IPS-20b (cell line): Measurements from ENCODE around the gene EIF5A.

Source experiments
- H3K27ac ChIP-seq: one replicate; pipeline ENCODE4 v1.5.1; 2013; ENCODE audit warnings: low read length
- H3K27me3 ChIP-seq: 2 replicates; pipeline ENCODE4 v1.6.1; 2013; ENCODE audit warnings: mild to moderate bottlenecking, low read length, inconsistent platforms; ENCODE audit not compliant: insufficient read depth
- H3K36me3 ChIP-seq: 2 replicates; pipeline ENCODE4 v1.6.1; 2013; ENCODE audit warnings: low read depth, mild to moderate bottlenecking, inconsistent platforms, low read length, moderate library complexity; ENCODE audit not compliant: insufficient read depth
- H3K4me1 ChIP-seq: 2 replicates; pipeline ENCODE4 v1.6.1; 2013; ENCODE audit warnings: mild to moderate bottlenecking, control low read depth, inconsistent platforms, low read length, moderate library complexity; ENCODE audit not compliant: insufficient read depth
- H3K4me3 ChIP-seq: 2 replicates; pipeline ENCODE4 v1.5.1; 2013; ENCODE audit warnings: mild to moderate bottlenecking, low read length, inconsistent platforms
- H3K9ac ChIP-seq: 2 replicates; pipeline ENCODE4 v1.6.1; 2013; ENCODE audit warnings: low read depth, mild to moderate bottlenecking, inconsistent platforms, low read length, moderate library complexity
- H3K9me3 ChIP-seq: 2 replicates; pipeline ENCODE4 v1.6.1; 2013; ENCODE audit warnings: mild to moderate bottlenecking, low read depth, low read length, inconsistent platforms; ENCODE audit not compliant: insufficient read depth

Gene EIF5A

DNA sequence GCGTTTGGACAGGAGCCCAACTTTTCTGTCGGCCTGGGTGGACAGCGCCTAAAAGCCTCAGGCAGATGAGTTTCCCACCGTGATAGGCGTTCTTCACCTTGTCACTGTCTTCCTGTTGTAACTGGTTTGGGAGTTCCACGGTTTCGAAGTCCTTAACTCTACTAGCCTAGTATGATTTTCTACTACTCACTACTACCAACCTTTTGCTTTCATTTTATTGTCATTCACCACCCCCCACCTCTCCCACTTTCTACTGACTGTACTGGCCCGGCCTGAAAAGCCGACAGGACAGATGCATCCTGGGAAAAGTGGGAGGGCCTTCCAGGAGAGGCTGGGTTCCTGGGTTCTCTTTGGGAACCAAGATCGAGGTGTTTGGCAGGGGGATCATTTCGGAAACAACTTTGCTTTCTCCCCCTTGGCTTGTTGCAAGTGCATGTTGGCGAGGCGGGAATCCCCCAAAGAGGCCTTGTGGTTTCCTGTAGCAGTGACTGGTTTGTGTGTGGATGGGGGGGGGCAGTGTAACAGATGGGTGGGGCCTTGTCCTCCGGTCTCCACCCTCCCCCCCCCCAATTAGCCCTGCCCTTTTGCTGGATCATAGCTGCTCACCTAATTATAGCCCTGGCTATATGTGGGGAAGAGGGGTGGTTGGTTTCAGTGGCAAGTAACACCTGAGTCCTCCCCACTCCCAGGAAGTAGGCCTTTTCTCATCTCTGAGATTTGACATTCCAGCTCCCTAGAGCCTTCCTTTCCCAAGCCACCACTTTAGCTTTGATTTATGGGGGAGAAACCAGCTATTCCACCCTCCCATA lies 1.4 kb downstream of the EIF5A start:
- H3K36me3 ChIP-seq: peaks cover 50% of the 10 kb centered on the region
- H3K9ac ChIP-seq: peak overlapping the region; percentile 99
- H3K27me3 ChIP-seq: no peaks in the 10 kb centered on the region
- peak overlapping the region; percentile 80 for H3K27ac ChIP-seq
- H3K9me3 ChIP-seq: no peaks in the 10 kb centered on the region
- peak overlapping the region; percentile 96 for H3K4me3 ChIP-seq
- peaks cover 5% of the 10 kb centered on the region; the same call in 1 of the 2 replicates for H3K4me1 ChIP-seq

DNA sequence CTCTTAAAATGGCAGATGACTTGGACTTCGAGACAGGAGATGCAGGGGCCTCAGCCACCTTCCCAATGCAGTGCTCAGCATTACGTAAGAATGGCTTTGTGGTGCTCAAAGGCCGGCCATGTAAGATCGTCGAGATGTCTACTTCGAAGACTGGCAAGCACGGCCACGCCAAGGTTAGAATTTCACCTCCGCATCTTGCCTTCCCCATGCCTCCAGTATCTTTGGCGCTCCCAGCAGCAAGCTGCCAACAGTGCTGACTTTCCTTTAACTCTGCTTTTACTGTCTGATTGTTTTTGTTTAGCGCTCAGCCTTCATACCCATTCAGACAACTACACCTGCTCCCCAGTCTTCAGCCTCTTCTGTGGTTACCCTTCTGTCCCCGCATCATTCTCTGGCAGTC lies 2.2 kb downstream of the EIF5A start:
- Histone ChIP-seq H3K27ac (no peak overlapping the region), H3K4me3 (peak overlapping the region; percentile 96), H3K4me1 (peaks cover 5% of the 10 kb centered on the region; the same call in 1 of the 2 replicates), H3K9ac (peak overlapping the region; percentile 99; the same call in 1 of the 2 replicates), H3K36me3 (peaks cover 55% of the 10 kb centered on the region), H3K9me3 (no peaks in the 10 kb centered on the region), H3K27me3 (no peaks in the 10 kb centered on the region)

DNA sequence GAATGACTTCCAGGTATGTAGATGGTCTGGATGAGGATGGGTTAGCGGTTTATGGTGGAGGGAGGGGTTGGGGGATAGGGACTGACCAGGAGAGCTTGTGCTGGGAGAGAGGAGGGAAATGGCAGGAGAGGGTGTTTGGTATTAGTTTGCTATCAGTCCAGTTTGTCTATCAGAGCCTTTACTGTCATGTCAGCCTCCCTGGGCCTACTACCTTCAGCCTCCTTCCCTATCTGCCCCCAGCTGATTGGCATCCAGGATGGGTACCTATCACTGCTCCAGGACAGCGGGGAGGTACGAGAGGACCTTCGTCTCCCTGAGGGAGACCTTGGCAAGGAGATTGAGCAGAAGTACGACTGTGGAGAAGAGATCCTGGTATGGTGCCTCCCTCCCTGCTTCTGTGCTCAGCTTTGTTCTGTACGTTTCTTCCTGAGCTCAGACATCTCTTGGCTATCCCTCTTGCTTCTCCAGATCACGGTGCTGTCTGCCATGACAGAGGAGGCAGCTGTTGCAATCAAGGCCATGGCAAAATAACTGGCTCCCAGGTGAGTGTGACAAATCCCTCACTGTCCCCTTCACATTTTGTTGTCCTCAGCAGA lies 3.8 kb downstream of the EIF5A start:
- Histone ChIP-seq H3K36me3 (peaks cover 61% of the 10 kb centered on the region), H3K27ac (no peak overlapping the region), H3K4me3 (no peak overlapping the region), H3K9me3 (no peaks in the 10 kb centered on the region), H3K9ac (no peak overlapping the region), H3K27me3 (no peaks in the 10 kb centered on the region), H3K4me1 (peaks cover 5% of the 10 kb centered on the region; the same call in 1 of the 2 replicates)

DNA sequence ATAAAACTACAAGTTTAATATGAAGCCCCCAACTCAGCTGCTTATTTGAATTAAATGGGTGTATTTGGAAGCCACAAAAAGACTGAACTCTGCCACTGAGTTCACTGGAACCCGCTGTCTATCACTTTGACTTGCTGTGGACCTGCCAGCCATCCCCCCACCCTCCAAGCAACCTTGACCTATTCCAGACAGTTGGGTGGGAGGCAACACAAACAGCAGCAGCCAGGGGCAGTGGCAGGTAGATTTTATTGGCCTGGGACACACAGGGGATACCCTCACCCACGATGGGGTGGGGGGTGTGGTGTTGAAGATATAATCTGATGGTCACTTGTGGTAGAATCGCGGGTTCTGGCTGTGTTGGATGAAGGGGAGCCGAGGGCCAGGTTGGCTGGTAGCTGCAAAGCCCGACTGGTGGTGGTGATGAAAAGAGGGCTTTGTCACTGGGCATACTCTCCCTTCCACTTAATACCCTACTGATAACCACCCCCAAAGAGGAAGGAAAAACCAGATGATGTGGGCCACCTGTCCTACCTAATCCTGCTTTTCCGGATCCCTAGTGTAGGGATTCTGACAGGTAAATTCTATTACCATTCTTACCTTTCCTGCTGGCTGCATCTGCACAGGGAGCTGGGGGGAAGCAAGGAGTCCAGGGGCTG lies 5.1 kb downstream of the EIF5A start:
- H3K4me1 ChIP-seq: peaks cover 5% of the 10 kb centered on the region; the same call in 1 of the 2 replicates
- no peak overlapping the region for H3K9ac ChIP-seq
- no peaks in the 10 kb centered on the region for H3K27me3 ChIP-seq
- H3K36me3 ChIP-seq: peaks cover 70% of the 10 kb centered on the region
- no peaks in the 10 kb centered on the region for H3K9me3 ChIP-seq
- H3K27ac ChIP-seq: no peak overlapping the region
- no peak overlapping the region for H3K4me3 ChIP-seq

DNA sequence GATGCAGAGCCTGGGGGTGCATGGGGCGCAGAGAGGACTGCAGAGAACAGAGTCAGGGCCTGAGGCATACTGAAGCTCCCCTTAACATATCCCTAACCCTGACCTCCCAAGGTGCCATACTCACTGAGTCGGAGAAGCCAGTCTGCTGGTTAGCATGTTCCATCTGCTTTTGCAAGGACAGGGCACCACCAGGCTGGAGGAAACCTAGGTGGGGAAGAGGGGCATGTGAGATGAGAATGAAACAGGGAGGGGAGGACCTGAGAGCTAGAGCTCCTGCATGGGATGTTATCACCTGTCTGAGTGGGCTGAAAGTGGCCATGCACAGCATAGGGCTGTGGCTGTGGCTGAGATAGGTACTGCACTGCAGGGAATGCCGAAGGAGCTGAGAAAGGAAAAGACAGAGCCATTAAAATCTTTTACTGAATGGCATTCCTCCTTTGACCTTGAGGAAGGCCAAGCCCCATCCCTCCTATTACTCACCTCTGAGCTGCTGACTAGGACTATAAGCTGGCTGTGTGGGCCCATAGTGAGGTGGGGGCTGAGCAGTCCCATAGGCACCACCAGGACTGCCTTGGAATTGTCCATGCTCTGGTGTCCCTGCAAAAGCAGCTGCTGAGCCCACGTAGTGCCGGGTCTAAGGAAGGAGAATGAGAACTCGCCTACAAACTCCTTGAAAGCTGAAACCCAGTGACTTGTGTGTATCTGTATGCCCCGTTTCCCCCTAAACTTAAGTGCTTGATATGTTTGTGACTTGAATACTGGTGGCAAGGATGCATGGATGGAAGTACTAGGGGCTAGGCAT lies 5.9 kb downstream of the EIF5A start:
- no peaks in the 10 kb centered on the region for H3K9me3 ChIP-seq
- H3K9ac ChIP-seq: no peak overlapping the region
- H3K36me3 ChIP-seq: peaks cover 77% of the 10 kb centered on the region
- H3K27me3 ChIP-seq: no peaks in the 10 kb centered on the region
- no peak overlapping the region for H3K27ac ChIP-seq
- H3K4me3 ChIP-seq: no peak overlapping the region; the same call in 1 of the 2 replicates
- H3K4me1 ChIP-seq: peaks cover 5% of the 10 kb centered on the region; the same call in 1 of the 2 replicates

DNA sequence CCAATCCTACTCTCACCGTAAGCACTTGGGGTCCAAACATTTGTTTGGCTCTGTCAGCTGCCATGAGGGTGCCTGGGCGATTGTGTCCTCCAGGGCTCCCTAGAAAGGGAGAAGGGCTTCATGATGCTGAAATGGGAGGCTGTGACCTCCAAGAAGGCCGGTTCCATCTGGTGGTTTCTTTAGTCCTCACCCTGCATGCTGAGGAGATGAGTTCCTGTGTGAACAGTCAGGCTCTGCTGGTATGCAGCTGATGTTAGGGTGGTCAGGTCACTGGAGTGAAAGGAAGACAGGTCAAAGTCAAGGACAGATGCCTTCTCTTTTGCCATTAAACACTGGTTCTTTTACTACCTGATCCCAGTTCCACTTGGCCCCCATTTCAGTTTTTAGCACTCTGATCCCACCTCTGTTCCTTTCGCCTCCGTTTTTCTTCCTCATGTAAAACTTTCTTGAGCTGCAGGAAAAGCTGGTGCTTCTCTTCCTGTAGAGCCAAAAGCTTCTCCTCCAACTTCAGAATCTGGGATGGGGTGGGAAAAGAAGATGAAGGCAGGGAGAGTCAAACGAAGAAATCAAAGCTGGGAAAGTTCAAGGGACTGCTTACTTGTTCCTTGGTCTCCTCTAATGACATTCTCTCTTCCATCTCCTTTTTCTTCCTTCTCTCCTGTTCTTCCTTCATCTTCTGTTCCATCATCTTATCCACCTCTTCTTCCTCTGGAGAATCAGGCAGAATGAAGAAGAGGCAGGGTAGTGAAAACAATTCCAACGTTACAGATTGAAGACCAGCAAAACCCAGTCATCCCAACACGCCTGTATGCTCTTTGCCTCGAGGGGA lies 6.7 kb downstream of the EIF5A start:
- H3K27me3 ChIP-seq: no peaks in the 10 kb centered on the region
- no peaks in the 10 kb centered on the region for H3K9me3 ChIP-seq
- H3K27ac ChIP-seq: no peak overlapping the region
- H3K4me3 ChIP-seq: peak overlapping the region; percentile 87
- peaks cover 81% of the 10 kb centered on the region for H3K36me3 ChIP-seq
- H3K4me1 ChIP-seq: peaks cover 4% of the 10 kb centered on the region; the same call in 1 of the 2 replicates
- peak overlapping the region; percentile 86 for H3K9ac ChIP-seq

DNA sequence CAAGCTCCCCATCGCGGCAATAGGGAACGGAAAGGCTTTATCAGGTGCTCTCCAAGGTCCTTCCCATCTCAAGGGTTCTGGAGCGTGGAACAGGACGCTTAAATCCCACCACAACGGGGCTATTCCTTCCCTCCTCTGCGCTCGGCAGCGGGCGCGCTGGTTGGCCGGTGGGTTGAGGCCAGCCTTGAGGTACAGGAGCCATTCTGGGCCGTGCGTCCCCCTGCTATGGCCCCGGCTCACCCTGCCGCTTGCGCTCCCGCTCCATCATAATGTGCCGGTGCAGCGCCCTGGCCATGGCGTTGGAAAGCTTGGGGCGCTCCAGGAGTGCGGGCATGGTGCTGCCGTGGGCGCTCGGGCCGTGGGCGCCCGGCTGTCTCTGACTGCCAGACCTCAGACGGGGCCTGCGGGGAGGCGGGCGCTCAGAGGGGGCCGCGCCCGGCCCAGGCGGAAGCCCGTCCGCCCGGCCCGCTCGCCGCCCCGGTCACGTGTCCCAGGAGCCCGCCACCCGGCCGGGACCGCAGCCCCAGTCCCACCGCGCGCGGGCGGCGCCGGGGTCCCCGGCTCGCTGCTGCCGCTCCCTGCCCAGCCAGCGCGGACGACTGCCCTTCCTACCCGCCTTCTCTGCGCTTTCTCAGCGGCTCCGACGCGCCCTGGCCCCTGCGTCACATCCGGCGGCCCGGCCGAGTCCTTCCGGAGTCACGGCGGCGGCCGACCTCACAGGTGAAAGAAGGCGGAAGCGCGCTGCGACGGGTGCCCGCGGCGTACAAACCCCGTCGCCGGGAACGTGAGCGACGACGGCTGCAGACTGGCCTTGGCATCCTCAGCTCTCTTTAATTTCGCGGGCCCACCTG lies 7.5 kb downstream of the EIF5A start, which contains the start of gene GPS2:
GPS2 (minus strand) TSS at position 642 of the 851 bp plus-strand sequence; CDS start at position 334, 308 bp downstream.
- peak within 1 kb of the TSS; percentile 87 for H3K4me3 ChIP-seq
- no peaks in the 10 kb centered on the region for H3K27me3 ChIP-seq
- no peak within 1 kb of the TSS for H3K27ac ChIP-seq
- peak within 1 kb of the TSS; percentile 86 for H3K9ac ChIP-seq
- H3K9me3 ChIP-seq: no peaks in the 10 kb centered on the region
- H3K36me3 ChIP-seq: peaks cover 72% of the 10 kb centered on the region
- H3K4me1 ChIP-seq: no peaks in the 10 kb centered on the region

DNA sequence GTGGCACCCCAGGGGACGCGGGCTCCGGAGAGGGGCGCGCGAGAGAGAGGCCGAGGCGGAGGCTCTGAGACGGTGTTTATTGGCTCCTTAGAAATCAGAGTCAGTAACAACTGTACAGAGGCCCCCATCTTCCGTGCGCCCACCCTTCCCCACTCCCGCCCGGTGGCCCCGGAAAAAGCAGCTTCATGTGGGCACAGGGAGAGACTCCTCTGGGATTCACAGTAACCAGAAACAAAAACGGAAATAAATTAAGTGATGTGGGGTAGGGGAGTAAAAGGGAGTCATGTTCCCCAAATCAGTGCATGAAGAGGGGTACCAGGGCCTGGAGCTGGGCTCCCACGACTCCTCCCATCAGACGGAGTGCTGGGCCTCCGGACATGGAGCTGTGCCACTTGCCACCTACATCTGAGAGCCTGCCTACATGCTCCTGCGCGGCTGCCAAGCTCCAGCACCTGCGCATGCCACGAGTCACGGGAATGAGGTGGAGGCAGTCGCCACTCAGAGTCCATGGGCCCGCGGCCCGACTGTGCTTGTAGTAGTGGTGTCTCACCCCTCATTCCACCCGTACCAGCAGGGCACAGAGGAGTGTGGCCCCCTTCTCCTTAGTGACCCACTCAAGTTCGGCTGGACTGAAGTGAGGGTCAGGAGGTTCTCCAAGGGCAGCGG lies 8.3 kb downstream of the EIF5A start:
- peak overlapping the region; percentile 87 for H3K4me3 ChIP-seq
- no peaks in the 10 kb centered on the region for H3K27me3 ChIP-seq
- peaks cover 71% of the 10 kb centered on the region for H3K36me3 ChIP-seq
- H3K27ac ChIP-seq: no peak overlapping the region
- H3K9me3 ChIP-seq: no peaks in the 10 kb centered on the region
- H3K9ac ChIP-seq: peak overlapping the region; percentile 86
- no peaks in the 10 kb centered on the region for H3K4me1 ChIP-seq

DNA sequence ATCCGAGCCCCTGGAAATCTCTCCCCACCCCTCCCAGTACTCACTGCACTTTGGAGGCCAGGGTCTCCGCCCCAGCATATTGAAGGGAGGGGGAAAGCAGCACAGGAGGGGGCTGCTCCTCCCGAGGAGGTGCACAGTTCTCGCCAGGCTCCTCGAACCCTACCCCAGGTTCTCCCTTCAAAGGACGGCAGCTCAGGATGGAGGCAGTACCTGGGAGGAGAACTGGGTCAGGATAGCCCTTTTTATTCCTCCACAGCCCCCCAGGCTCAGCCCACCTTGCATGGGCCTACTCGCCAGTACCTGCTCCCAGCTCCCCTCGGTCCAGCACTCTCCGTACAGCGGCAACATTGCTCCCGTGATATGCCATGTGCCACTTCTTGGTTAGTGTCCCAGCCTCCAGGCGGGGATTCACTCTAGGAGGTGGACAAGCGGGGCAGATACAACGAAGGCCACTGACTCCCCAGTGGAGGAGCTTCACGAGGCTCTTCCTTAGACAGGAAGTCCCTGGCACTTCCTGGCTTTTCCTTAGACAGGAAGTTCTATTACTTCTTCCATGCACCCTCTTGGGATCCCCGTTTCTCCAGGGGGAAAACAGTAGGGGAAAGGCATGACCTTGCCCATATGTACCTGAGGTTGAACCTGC lies 9.9 kb downstream of the EIF5A start:
- no peak overlapping the region for H3K9ac ChIP-seq
- H3K9me3 ChIP-seq: no peaks in the 10 kb centered on the region
- H3K36me3 ChIP-seq: peaks cover 72% of the 10 kb centered on the region
- H3K27me3 ChIP-seq: no peaks in the 10 kb centered on the region
- no peak overlapping the region for H3K4me3 ChIP-seq
- no peak overlapping the region for H3K27ac ChIP-seq
- no peaks in the 10 kb centered on the region for H3K4me1 ChIP-seq
